Loucy (cell line): ENCODE data around the gene MKI67.

Experiments
- H2AFZ ChIP-seq: fragments of 200-600 bp; sonication (generic); 2 replicates; pipeline ENCODE4 v1.6.0; 2016; ENCODE audit warnings: antibody characterized with exemption, mild to moderate bottlenecking, low read length, moderate library complexity
- H3F3A ChIP-seq: fragments of 200-600 bp; 2 replicates; pipeline ENCODE4 v1.6.0; 2016; ENCODE audit warnings: antibody characterized with exemption, low read depth, mild to moderate bottlenecking
- H3K27me3 ChIP-seq: fragments of 200-600 bp; sonication (generic); 2 replicates; pipeline ENCODE4 v1.6.1; 2014; ENCODE audit warnings: low read length, mild to moderate bottlenecking; ENCODE audit not compliant: insufficient read depth, poor library complexity, severe bottlenecking
- H3K36me3 ChIP-seq: fragments of 200-600 bp; sonication (generic); 2 replicates; pipeline ENCODE4 v1.6.1; 2016; ENCODE audit warnings: low read length; ENCODE audit not compliant: insufficient read depth
- H3K4me1 ChIP-seq: fragments of 200-600 bp; sonication (generic); 2 replicates; pipeline ENCODE4 v1.5.1; 2014; ENCODE audit warnings: low read length, mild to moderate bottlenecking; ENCODE audit not compliant: insufficient read depth, poor library complexity, severe bottlenecking
- H3K4me2 ChIP-seq: fragments of 200-600 bp; sonication (generic); 2 replicates; pipeline ENCODE4 v1.6.0; 2014; ENCODE audit warnings: antibody characterized with exemption, low read length, low read depth, mild to moderate bottlenecking; ENCODE audit not compliant: poor library complexity, severe bottlenecking
- H3K4me3 ChIP-seq: fragments of 200-600 bp; sonication (generic); 2 replicates; pipeline ENCODE4 v1.5.1; 2014; ENCODE audit warnings: low read length, mild to moderate bottlenecking, mixed read lengths; ENCODE audit not compliant: poor library complexity, severe bottlenecking
- H3K79me2 ChIP-seq: fragments of 200-600 bp; sonication (generic); 2 replicates; pipeline ENCODE4 v1.6.1; 2014; ENCODE audit warnings: low read length; ENCODE audit not compliant: insufficient read depth
- H3K9ac ChIP-seq: fragments of 200-600 bp; sonication (generic); 2 replicates; pipeline ENCODE4 v1.6.0; 2014; ENCODE audit warnings: mild to moderate bottlenecking, low read depth, low read length, moderate library complexity; ENCODE audit not compliant: poor library complexity, severe bottlenecking
- H3K9me2 ChIP-seq: fragments of 200-600 bp; sonication (generic); replicated peaks from 2 replicates; pipeline ENCODE4 v1.6.1; 2016; ENCODE audit warnings: low read depth, low read length, mixed read lengths
- H3K9me3 ChIP-seq: fragments of 200-600 bp; sonication (generic); 2 replicates; pipeline ENCODE4 v1.6.1; 2014; ENCODE audit warnings: mild to moderate bottlenecking, antibody characterized with exemption, low read length, low read depth; ENCODE audit not compliant: insufficient read depth
- H4K20me1 ChIP-seq: fragments of 200-600 bp; sonication (generic); 2 replicates; pipeline ENCODE4 v1.6.0; 2014; ENCODE audit warnings: antibody characterized with exemption, low read length, mild to moderate bottlenecking; ENCODE audit not compliant: insufficient read depth, poor library complexity, severe bottlenecking
- EZH2phosphoT487 ChIP-seq: fragments of 200-600 bp; IDR thresholded peaks from 2 replicates; pipeline ENCODE4 v1.6.1; 2018; ENCODE audit warnings: antibody characterized with exemption, mild to moderate bottlenecking, moderate library complexity, borderline replicate concordance
- TF ChIP-seq, protein P1 (sequence below): fragments of 200-600 bp; sonication (generic); conservative IDR thresholded peaks from 2 replicates; pipeline ENCODE4 v1.5.1; 2014; ENCODE audit warnings: mild to moderate bottlenecking, antibody characterized with exemption, low read length

Gene MKI67

DNA sequence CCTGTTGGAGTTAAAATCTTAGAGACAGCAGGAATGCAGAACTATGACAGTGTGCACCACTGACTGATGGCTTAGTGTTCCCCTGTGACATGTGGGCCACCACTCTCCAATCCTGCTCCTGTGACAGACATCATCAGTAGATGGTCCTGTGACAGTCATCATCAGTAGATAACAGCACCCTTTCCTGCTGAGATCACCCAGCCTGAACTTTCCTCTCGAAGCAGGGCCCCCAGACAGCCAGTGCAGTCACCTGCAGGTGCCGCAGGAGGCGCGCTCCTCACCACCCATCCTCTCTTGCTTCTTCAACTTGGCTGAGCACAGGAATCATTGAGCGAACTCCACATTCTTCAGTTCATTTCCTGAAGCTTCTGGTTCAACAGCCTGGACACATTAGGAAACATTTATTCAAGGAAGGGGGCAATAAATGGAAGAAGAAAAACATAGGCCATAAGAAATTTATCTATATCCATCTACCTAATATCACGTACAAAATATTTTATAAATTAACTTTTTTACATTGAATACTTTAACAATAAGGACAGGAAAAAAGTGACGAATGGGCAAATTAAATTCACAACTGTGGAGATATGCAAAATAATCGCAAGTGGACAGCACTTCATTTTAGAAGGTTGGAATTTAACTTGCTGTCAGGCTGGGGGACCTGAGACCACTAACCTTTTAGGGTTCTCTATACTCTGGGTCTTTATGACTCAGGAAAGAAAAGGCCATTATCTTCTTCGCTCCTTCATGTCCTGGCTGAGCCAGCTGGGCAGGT lies 32.0 kb upstream of the MKI67 start:
- Histone ChIP-seq H3K9me2 (no peaks in the 10 kb centered on the region), H3K36me3 (no peaks in the 10 kb centered on the region), H3K4me3 (no peak overlapping the region), H3K27me3 (no peaks in the 10 kb centered on the region), H2AFZ (no peak overlapping the region), H3K79me2 (no peaks in the 10 kb centered on the region), H3K9ac (no peak overlapping the region), H3F3A (no peaks in the 10 kb centered on the region), H3K4me1 (peaks cover 31% of the 10 kb centered on the region), H4K20me1 (no peaks in the 10 kb centered on the region), H3K9me3 (no peaks in the 10 kb centered on the region), H3K4me2 (no peak overlapping the region)
- no peak for TF ChIP-seq EZH2phosphoT487
- TF ChIP-seq, protein P1, sequence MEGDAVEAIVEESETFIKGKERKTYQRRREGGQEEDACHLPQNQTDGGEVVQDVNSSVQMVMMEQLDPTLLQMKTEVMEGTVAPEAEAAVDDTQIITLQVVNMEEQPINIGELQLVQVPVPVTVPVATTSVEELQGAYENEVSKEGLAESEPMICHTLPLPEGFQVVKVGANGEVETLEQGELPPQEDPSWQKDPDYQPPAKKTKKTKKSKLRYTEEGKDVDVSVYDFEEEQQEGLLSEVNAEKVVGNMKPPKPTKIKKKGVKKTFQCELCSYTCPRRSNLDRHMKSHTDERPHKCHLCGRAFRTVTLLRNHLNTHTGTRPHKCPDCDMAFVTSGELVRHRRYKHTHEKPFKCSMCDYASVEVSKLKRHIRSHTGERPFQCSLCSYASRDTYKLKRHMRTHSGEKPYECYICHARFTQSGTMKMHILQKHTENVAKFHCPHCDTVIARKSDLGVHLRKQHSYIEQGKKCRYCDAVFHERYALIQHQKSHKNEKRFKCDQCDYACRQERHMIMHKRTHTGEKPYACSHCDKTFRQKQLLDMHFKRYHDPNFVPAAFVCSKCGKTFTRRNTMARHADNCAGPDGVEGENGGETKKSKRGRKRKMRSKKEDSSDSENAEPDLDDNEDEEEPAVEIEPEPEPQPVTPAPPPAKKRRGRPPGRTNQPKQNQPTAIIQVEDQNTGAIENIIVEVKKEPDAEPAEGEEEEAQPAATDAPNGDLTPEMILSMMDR: no peak

DNA sequence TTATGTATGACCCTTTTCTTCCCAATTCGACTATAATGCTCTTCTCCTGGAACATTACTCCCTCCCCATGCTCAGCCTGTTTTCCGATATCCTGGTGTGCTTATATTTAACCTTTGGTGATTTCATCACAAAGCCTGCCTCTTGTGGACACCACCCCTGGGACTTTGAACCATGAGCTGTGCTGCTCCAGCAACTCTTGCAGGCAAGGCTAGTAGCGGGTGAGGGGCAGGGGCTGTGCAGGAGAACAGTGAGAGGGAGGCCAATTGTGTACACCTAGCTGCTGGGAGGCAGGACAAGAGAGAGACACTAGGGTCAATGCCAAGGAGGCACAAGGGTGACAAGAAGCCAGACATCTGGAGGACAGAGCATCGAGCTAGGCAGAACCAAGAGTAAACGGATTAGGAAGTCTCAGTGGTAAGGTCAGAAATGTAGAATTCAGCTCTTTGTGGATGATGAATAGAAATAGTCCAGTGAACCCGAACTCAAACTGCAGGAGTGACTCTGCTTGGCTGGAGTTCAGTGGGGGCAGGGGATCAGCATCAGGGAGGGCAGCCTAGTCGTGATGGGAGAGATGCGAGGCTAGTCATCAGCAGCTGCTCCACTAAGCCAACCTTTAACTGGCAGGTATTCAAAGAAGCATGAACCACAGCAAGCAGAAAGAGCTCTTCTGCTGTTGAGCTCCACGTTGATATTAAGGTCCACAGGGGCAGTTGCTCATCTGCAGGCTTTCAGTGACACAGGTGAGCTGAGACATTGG lies 31.0 kb upstream of the MKI67 start:
- no peak overlapping the region for H3K4me2 ChIP-seq
- no peaks in the 10 kb centered on the region for H3K9me3 ChIP-seq
- H4K20me1 ChIP-seq: no peaks in the 10 kb centered on the region
- H3K4me1 ChIP-seq: peaks cover 31% of the 10 kb centered on the region
- H3K9me2 ChIP-seq: no peaks in the 10 kb centered on the region
- H3K4me3 ChIP-seq: no peak overlapping the region
- no peak overlapping the region for H3K9ac ChIP-seq
- H3K36me3 ChIP-seq: no peaks in the 10 kb centered on the region
- H2AFZ ChIP-seq: no peak overlapping the region
- H3K27me3 ChIP-seq: no peaks in the 10 kb centered on the region
- TF ChIP-seq, protein P1: no peak
- TF ChIP-seq EZH2phosphoT487: no peak
- no peaks in the 10 kb centered on the region for H3F3A ChIP-seq
- H3K79me2 ChIP-seq: no peaks in the 10 kb centered on the region

DNA sequence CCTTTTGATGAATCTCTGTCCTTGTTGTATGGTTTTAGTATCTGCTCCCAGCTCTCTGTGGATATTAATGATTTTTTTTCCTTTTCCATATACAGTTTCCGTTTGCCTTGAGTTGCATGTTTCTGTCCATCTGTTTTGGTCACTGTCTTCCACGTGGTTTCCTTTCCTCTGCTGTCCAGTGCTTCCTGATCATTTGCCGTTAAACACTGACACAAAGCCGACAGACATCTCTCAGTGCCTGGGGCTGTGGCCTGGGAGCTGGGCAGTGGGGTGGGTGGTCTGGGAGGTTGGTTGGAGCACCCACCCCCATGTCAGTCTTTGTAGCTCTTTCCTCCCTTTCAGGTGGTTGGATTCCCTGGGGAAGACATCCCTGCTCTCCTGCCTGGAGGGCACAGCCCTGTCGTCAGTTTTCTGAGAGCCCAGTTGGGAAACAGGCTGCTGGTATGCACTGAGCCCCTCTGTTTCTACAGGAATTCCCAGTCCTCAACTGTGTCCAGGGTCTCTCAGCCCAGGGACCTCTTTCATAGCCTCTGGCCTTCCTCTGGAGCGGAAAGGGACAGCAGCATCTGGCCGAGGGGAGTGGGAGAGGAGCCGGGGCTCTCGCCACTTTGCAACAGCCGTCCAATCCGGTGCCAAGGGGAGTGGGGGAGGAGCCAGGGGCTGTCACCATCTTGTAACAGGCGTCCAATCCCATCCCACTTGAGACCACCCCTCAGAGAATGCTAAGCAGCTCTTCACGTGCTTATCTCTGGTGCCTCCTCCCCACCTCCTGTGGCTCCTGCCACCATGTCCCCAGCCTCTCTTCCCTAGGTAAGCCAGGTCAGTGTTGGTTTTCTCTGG lies 26.7 kb upstream of the MKI67 start:
- no peak overlapping the region for H2AFZ ChIP-seq
- no peaks in the 10 kb centered on the region for H3K36me3 ChIP-seq

More for the DNA sequence above, 26.7 kb upstream of the MKI67 start:
- Histone ChIP-seq H3K4me3 (no peak overlapping the region), H3K4me1 (peaks cover 12% of the 10 kb centered on the region), H3K4me2 (no peak overlapping the region), H3K9me3 (no peaks in the 10 kb centered on the region), H3K9ac (no peak overlapping the region), H3K27me3 (no peaks in the 10 kb centered on the region), H3K9me2 (no peaks in the 10 kb centered on the region), H4K20me1 (no peaks in the 10 kb centered on the region), H3F3A (no peaks in the 10 kb centered on the region), H3K79me2 (no peaks in the 10 kb centered on the region)
- no peak for TF ChIP-seq EZH2phosphoT487
- TF ChIP-seq, protein P1: no peak
